Astrocyte (in vitro differentiated cells and primary cell): Measurements from ENCODE around the gene ASCL2. TPM values are rescaled to one million over a fixed set of nuclear protein-coding genes. Genes with fewer than 3 reads are reported as not detected.

Experiments used
- DNase-seq: peaks from one replicate; pipeline ENCODE4 v3.0.0-alpha.2; 2010; ENCODE audit warnings: low read depth
- FAIRE-seq: peaks from 2 replicates; lab custom pipeline; 2011; peaks lifted over from hg19 to GRCh38; lab: Jason Lieb, UNC
- H2AFZ ChIP-seq: 2 replicates; pipeline ENCODE4 v1.6.0; 2012; ENCODE audit warnings: low read depth, low read length, inconsistent platforms
- H3K27ac ChIP-seq: 2 replicates; pipeline ENCODE4 v1.5.1; 2011; ENCODE audit warnings: low read depth, low read length, inconsistent platforms
- H3K27me3 ChIP-seq: 2 replicates; pipeline ENCODE4 v1.6.0; 2011; ENCODE audit warnings: low read length, inconsistent platforms; ENCODE audit not compliant: insufficient read depth
- H3K36me3 ChIP-seq: 2 replicates; pipeline ENCODE4 v1.5.1; 2011; ENCODE audit warnings: low read length, inconsistent platforms; ENCODE audit not compliant: insufficient read depth
- H3K4me1 ChIP-seq: 2 replicates; pipeline ENCODE4 v1.5.1; 2011; ENCODE audit warnings: low read length, inconsistent platforms; ENCODE audit not compliant: insufficient read depth
- H3K4me2 ChIP-seq: 2 replicates; pipeline ENCODE4 v1.6.0; 2012; ENCODE audit warnings: low read length, inconsistent platforms
- H3K4me3 ChIP-seq: 2 replicates; pipeline ENCODE4 v1.5.1; 2011; ENCODE audit warnings: low read depth, mild to moderate bottlenecking, low read length, inconsistent platforms; ENCODE audit not compliant: insufficient read depth
- H3K79me2 ChIP-seq: 2 replicates; pipeline ENCODE4 v1.6.0; 2012; ENCODE audit warnings: mild to moderate bottlenecking, low read length, inconsistent platforms; ENCODE audit not compliant: insufficient read depth
- H3K9ac ChIP-seq: 2 replicates; pipeline ENCODE4 v1.6.0; 2012; ENCODE audit warnings: mild to moderate bottlenecking, low read length, inconsistent platforms
- H3K9me3 ChIP-seq: 2 replicates; pipeline ENCODE4 v1.5.1; 2012; ENCODE audit warnings: low read depth, mild to moderate bottlenecking, low read length, inconsistent platforms; ENCODE audit not compliant: insufficient read depth
- H4K20me1 ChIP-seq: 2 replicates; pipeline ENCODE4 v1.6.0; 2012; ENCODE audit warnings: low read length, inconsistent platforms; ENCODE audit not compliant: insufficient read depth
- H3K27ac Mint-ChIP-seq: one replicate; pipeline ENCODE4 v1.8.0; 2021; ENCODE audit warnings: mild to moderate bottlenecking, mixed read lengths; ENCODE audit not compliant: unreplicated experiment
- H3K27me3 Mint-ChIP-seq: one replicate; pipeline ENCODE4 v1.8.0; 2021; ENCODE audit warnings: low read depth, mixed read lengths; ENCODE audit not compliant: unreplicated experiment
- H3K36me3 Mint-ChIP-seq: one replicate; pipeline ENCODE4 v1.8.0; 2021; ENCODE audit warnings: low read depth, mixed read lengths; ENCODE audit not compliant: unreplicated experiment
- H3K4me1 Mint-ChIP-seq: one replicate; pipeline ENCODE4 v1.8.0; 2021; ENCODE audit warnings: low read depth, mixed read lengths; ENCODE audit not compliant: unreplicated experiment
- H3K4me3 Mint-ChIP-seq: one replicate; pipeline ENCODE4 v1.8.0; 2021; ENCODE audit warnings: mild to moderate bottlenecking, moderate library complexity, mixed read lengths; ENCODE audit not compliant: unreplicated experiment
- H3K9me3 Mint-ChIP-seq: one replicate; pipeline ENCODE4 v1.8.0; 2021; ENCODE audit warnings: mild to moderate bottlenecking, mixed read lengths; ENCODE audit not compliant: unreplicated experiment
- EZH2 ChIP-seq: IDR thresholded peaks from 2 replicates; pipeline ENCODE4 v1.6.1; 2012; ENCODE audit warnings: mild to moderate bottlenecking, low read length, inconsistent platforms; ENCODE audit not compliant: insufficient read depth
- total RNA-seq: library from RNA; stranded (reverse); gene quantifications from 2 replicates; pipeline ENCODE4 v1.2.1, GENCODE V29; 2021
- TF ChIP-seq, protein P1 (sequence below): IDR thresholded peaks from 2 replicates; pipeline ENCODE4 v1.5.1; 2011; ENCODE audit warnings: low read depth, mild to moderate bottlenecking, inconsistent platforms, low read length, moderate library complexity; ENCODE audit not compliant: insufficient read depth

Gene ASCL2
- total RNA-seq, 1 donor from 2014 or later = not detected

DNA sequence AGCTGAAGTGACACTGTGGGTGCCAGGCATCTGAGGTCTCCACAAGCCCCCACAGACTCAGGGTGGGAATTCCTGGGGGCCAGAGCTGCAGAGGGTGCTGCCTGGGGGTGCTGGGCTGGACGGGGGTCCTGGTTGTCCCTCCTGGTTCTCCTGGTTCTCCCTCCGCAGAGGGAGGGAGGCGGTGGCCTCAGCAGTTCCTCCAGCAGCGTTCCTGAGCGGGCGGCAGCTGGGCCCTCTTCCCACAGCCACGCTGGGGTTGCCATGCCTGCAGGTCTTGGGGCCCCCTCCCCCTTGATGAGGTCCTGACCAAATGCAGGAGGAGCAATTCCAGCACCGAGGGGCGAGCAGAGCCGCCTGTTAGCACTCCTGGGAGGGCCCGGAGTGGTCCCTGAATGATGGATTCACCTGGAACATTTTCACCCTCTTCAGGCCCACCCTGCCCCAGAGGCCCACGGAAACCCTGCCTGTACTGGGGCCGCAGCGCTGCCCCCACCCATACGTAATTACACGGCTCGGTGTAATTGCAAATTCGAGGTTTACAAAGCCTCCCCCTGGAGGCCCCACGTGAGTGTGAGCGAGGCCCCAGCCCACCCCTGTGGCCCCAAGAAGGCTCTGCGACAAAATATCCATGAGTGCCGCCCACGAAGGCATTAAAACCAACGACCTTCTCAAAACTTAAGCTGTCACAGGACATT lies 30.7 kb upstream of the ASCL2 start:
- H3K27ac ChIP-seq = no peak overlapping the region
- no peak overlapping the region for H3K4me2 ChIP-seq
- FAIRE-seq (no peak), DNase-seq (no peak)
- no peaks in the 10 kb centered on the region for H4K20me1 ChIP-seq
- H3K4me3 ChIP-seq = no peak overlapping the region
- no peak for TF ChIP-seq EZH2
- TF ChIP-seq, protein P1, sequence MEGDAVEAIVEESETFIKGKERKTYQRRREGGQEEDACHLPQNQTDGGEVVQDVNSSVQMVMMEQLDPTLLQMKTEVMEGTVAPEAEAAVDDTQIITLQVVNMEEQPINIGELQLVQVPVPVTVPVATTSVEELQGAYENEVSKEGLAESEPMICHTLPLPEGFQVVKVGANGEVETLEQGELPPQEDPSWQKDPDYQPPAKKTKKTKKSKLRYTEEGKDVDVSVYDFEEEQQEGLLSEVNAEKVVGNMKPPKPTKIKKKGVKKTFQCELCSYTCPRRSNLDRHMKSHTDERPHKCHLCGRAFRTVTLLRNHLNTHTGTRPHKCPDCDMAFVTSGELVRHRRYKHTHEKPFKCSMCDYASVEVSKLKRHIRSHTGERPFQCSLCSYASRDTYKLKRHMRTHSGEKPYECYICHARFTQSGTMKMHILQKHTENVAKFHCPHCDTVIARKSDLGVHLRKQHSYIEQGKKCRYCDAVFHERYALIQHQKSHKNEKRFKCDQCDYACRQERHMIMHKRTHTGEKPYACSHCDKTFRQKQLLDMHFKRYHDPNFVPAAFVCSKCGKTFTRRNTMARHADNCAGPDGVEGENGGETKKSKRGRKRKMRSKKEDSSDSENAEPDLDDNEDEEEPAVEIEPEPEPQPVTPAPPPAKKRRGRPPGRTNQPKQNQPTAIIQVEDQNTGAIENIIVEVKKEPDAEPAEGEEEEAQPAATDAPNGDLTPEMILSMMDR = no peak
- no peaks in the 10 kb centered on the region for H3K36me3 ChIP-seq
- H3K79me2 ChIP-seq = no peaks in the 10 kb centered on the region
- peaks cover 18% of the 10 kb centered on the region for H3K27me3 Mint-ChIP-seq
- no peak overlapping the region for H3K9ac ChIP-seq
- H3K9me3 Mint-ChIP-seq = no peaks in the 10 kb centered on the region
- H3K4me3 Mint-ChIP-seq = no peak overlapping the region
- no peaks in the 10 kb centered on the region for H3K36me3 Mint-ChIP-seq
- H3K4me1 Mint-ChIP-seq = peaks cover 5% of the 10 kb centered on the region
- no peak overlapping the region for H2AFZ ChIP-seq
- peaks cover 6% of the 10 kb centered on the region for H3K4me1 ChIP-seq
- no peak overlapping the region for H3K27ac Mint-ChIP-seq
- H3K9me3 ChIP-seq = no peaks in the 10 kb centered on the region
- H3K27me3 ChIP-seq = peaks cover 3% of the 10 kb centered on the region

DNA sequence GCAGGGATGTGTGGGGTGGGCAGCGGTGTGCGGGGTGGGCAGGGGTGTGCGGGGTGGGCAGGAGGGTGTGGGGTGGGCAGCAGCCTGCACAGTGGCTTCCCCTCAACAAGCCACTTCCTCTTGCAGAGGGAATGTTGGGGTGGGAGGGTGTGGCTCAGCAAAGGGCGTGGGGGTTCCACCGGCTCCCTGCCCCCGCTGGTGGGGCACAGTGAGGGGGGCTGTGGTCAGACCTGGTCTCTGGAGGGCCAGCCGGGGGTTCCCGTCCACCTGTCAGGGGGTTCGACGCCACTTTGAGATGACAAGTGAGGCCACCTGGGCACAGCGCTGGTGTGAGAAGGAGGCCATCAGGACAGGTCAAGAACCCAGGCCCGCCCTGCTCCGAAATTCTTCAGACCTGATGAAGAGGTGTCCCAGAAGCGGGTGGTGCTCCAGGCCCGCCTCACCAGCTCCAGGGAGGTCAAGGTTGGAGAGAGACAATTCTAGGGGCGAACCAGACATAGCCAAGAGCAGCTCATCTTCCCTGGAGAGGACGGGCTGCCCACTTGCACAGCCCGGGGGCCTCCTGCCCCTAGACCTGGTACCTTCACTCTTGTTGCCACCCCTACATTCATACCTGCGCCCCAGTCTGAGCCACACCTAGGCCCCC lies 30.0 kb upstream of the ASCL2 start:
- Mint-ChIP-seq H3K27me3 (peaks cover 23% of the 10 kb centered on the region), H3K27ac (no peak overlapping the region), H3K4me1 (peaks cover 3% of the 10 kb centered on the region), H3K36me3 (no peaks in the 10 kb centered on the region), H3K9me3 (no peaks in the 10 kb centered on the region), H3K4me3 (no peak overlapping the region)
- Histone ChIP-seq H3K79me2 (no peaks in the 10 kb centered on the region), H3K9me3 (no peaks in the 10 kb centered on the region), H3K27ac (no peak overlapping the region), H2AFZ (no peak overlapping the region), H3K4me1 (no peaks in the 10 kb centered on the region), H3K36me3 (no peaks in the 10 kb centered on the region), H3K4me2 (no peak overlapping the region), H3K4me3 (no peak overlapping the region), H4K20me1 (no peaks in the 10 kb centered on the region), H3K27me3 (peaks cover 3% of the 10 kb centered on the region), H3K9ac (no peak overlapping the region)
- TF ChIP-seq, protein P1 = no peak
- no peak for TF ChIP-seq EZH2
- DNase-seq = no peak
- no peak for FAIRE-seq

DNA sequence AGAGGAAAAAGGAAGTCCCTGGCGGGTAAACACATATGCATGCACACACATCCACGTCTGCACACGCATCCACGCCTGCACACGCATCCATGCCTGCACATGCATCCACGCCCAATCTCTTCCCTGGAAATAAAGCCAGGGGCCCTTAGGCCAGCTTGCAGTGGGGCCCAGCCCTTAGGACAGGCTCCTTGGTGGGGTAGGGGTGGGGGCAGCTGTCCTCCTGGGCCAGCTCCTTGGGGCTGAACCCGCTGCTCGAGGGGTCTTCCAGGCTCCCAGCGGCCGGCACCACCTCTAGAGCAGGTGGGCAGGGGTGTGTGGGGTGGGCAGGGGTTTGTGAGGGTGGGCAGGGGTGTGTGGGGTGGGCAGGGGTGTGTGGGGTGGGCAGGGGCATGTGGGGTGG lies 29.4 kb upstream of the ASCL2 start:
- Mint-ChIP-seq H3K4me1 (peaks cover 3% of the 10 kb centered on the region), H3K4me3 (no peak overlapping the region), H3K9me3 (peaks cover 2% of the 10 kb centered on the region), H3K27me3 (peaks cover 28% of the 10 kb centered on the region), H3K36me3 (no peaks in the 10 kb centered on the region), H3K27ac (no peak overlapping the region)
- no peak for FAIRE-seq
- no peaks in the 10 kb centered on the region for H3K36me3 ChIP-seq
- H3K27ac ChIP-seq = no peak overlapping the region
- DNase-seq = no peak
- H3K4me3 ChIP-seq = no peak overlapping the region
- no peaks in the 10 kb centered on the region for H3K9me3 ChIP-seq
- H3K4me2 ChIP-seq = no peak overlapping the region
- H3K4me1 ChIP-seq = no peaks in the 10 kb centered on the region
- no peaks in the 10 kb centered on the region for H4K20me1 ChIP-seq
- H3K9ac ChIP-seq = no peak overlapping the region
- no peak overlapping the region for H2AFZ ChIP-seq
- peaks cover 3% of the 10 kb centered on the region for H3K27me3 ChIP-seq
- TF ChIP-seq, protein P1 = no peak
- no peak for TF ChIP-seq EZH2
- H3K79me2 ChIP-seq = no peaks in the 10 kb centered on the region
